HCT116 (cell line): ENCODE data around the gene MALSU1. TPM values are rescaled to one million over a fixed set of nuclear protein-coding genes. Genes with fewer than 3 reads are reported as not detected.

Experiments used
- ATAC-seq: fragments of 200-7000 bp; cut with Tn5 transposase; 2 replicates; pipeline ENCODE4 v1.9.1; 2020; ENCODE audit warnings: mild to moderate bottlenecking, moderate library complexity
- BruUV-seq: library from RNA; stranded (reverse); fragments of 400-500 nt; replicated peaks from 2 replicates; lab custom pipeline; 2021; lab: Mats Ljungman, UMichigan
- CTCF ChIA-PET: fragments of 300-600 bp; sonication (Branson Sonifier 250); formaldehyde crosslinking; loops from one replicate; lab custom pipeline; 2021; ENCODE audit warnings: antibody characterized with exemption; lab: Charles Lee
- POLR2A ChIA-PET: fragments of 300-600, 350-600 bp; sonication (Branson Sonifier 250); formaldehyde crosslinking; loops from one replicate; lab custom pipeline; 2021; ENCODE audit warnings: antibody characterized with exemption; lab: Charles Lee
- RAD21 ChIA-PET, 2 experiments: fragments of 300-600 bp; sonication (Branson Sonifier 250); formaldehyde crosslinking; loops; one replicate each; lab custom pipeline; 2023; ENCODE audit warnings: low total read pairs in 2 of 2; ENCODE audit not compliant: uncharacterized antibody in 2 of 2, unreplicated experiment in 2 of 2, low non-redundant PET in 1 of 2; lab: Charles Lee
- DNase-seq: peaks from one replicate; pipeline ENCODE4 v3.0.0-alpha.2; 2010; ENCODE audit warnings: low read depth, low spot score
- H2AFZ ChIP-seq: fragments of 200-600 bp; shearing (Covaris generic), sonication (generic); 2 replicates; pipeline ENCODE4 v1.6.1; 2017; ENCODE audit warnings: low read depth, mixed run types, mixed read lengths, antibody characterized with exemption, low read length; ENCODE audit not compliant: poor library complexity, severe bottlenecking
- H3K27ac ChIP-seq: 2 replicates; pipeline ENCODE4 v1.5.1; 2012; ENCODE audit warnings: low read depth, low read length
- H3K27me3 ChIP-seq: fragments of 200-600 bp; sonication (generic); 2 replicates; pipeline ENCODE4 v1.6.1; 2016; ENCODE audit warnings: mixed run types, low read length, mixed read lengths; ENCODE audit not compliant: insufficient read depth
- H3K36me3 ChIP-seq, 2 experiments: fragments of 200-500 bp in 1 of 2; fragments of 200-600 bp in 1 of 2; sonication (Bioruptor generic) in 1 of 2; sonication (generic) in 1 of 2; 2 replicates each; pipeline versions ENCODE4 v1.5.1 to v1.6.1; 2014 to 2016; ENCODE audit warnings: low read length in 2 of 2, inconsistent platforms in 1 of 2, mixed read lengths in 1 of 2, mixed run types in 1 of 2; ENCODE audit not compliant: insufficient read depth in 2 of 2, control insufficient read depth in 1 of 2
- H3K4me1 ChIP-seq, 2 experiments: fragments of 200-600 bp in 1 of 2; sonication (generic) in 1 of 2; 2 replicates each; pipeline versions ENCODE4 v1.5.1 to v1.6.1; 2012 to 2017; ENCODE audit warnings: low read length in 2 of 2, inconsistent platforms in 1 of 2, mild to moderate bottlenecking in 1 of 2, mixed read lengths in 1 of 2, mixed run types in 1 of 2, moderate library complexity in 1 of 2; ENCODE audit not compliant: insufficient read depth in 2 of 2, control insufficient read depth in 1 of 2
- H3K4me2 ChIP-seq: fragments of 200-600 bp; sonication (generic); 2 replicates; pipeline ENCODE4 v1.6.1; 2017; ENCODE audit warnings: mixed run types, low read length, mixed read lengths
- H3K4me3 ChIP-seq, 2 experiments: fragments of 200-600 bp in 1 of 2; sonication (generic) in 1 of 2; replicated peaks in 1 of 2; 2 replicates each; pipeline ENCODE4 v1.5.1; 2011 to 2016; ENCODE audit warnings: low read length in 2 of 2, control low read depth in 1 of 2, low read depth in 1 of 2, mild to moderate bottlenecking in 1 of 2, mixed read lengths in 1 of 2, mixed run types in 1 of 2
- H3K79me2 ChIP-seq: fragments of 200-600 bp; sonication (generic); 2 replicates; pipeline ENCODE4 v1.6.1; 2017; ENCODE audit warnings: mild to moderate bottlenecking, mixed run types, low read length, moderate library complexity, mixed read lengths; ENCODE audit not compliant: insufficient read depth
- H3K9ac ChIP-seq: fragments of 200-600 bp; sonication (generic); 2 replicates; pipeline ENCODE4 v1.6.1; 2016; ENCODE audit warnings: low read length, mixed read lengths
- H3K9me2 ChIP-seq: fragments of 200-600 bp; sonication (generic), shearing (Covaris generic); 2 replicates; pipeline ENCODE4 v1.6.1; 2017; ENCODE audit warnings: mixed run types, mild to moderate bottlenecking, moderate library complexity; ENCODE audit not compliant: insufficient read depth
- H3K9me3 ChIP-seq, 2 experiments: fragments of 200-500 bp in 1 of 2; fragments of 200-600 bp in 1 of 2; sonication (Bioruptor generic) in 1 of 2; sonication (generic) in 1 of 2; 2 replicates each; pipeline ENCODE4 v1.6.1; 2014 to 2017; ENCODE audit warnings: low read length in 2 of 2, mixed read lengths in 2 of 2, inconsistent platforms in 1 of 2, low read depth in 1 of 2, mild to moderate bottlenecking in 1 of 2, mixed run types in 1 of 2, moderate library complexity in 1 of 2; ENCODE audit not compliant: control insufficient read depth in 1 of 2, insufficient read depth in 1 of 2
- H4K20me1 ChIP-seq: fragments of 200-600 bp; sonication (generic), shearing (Covaris generic); 2 replicates; pipeline ENCODE4 v1.6.1; 2017; ENCODE audit warnings: mixed run types, mild to moderate bottlenecking, moderate library complexity; ENCODE audit not compliant: insufficient read depth
- CBX3 ChIP-seq: IDR thresholded peaks from 2 replicates; pipeline ENCODE4 v1.6.1; 2012; ENCODE audit warnings: low read depth
- CEBPB ChIP-seq: IDR thresholded peaks from 2 replicates; pipeline ENCODE4 v1.6.1; 2012; ENCODE audit warnings: low read depth
- EGR1 ChIP-seq: IDR thresholded peaks from 2 replicates; pipeline ENCODE4 v1.6.1; 2012; ENCODE audit warnings: low read depth
- ELF1 ChIP-seq: IDR thresholded peaks from 2 replicates; pipeline ENCODE4 v1.6.1; 2012; ENCODE audit warnings: low read depth, borderline replicate concordance
- EZH2 ChIP-seq: fragments of 200-600 bp; sonication (generic); IDR thresholded peaks from 2 replicates; pipeline ENCODE4 v1.6.1; 2017; ENCODE audit warnings: antibody characterized with exemption, mixed run types
- JUND ChIP-seq: IDR thresholded peaks from 2 replicates; pipeline ENCODE4 v1.6.1; 2012
- MAX ChIP-seq: IDR thresholded peaks from 2 replicates; pipeline ENCODE4 v1.6.1; 2012
- POLR2A ChIP-seq: IDR thresholded peaks from 2 replicates; pipeline ENCODE4 v1.7.0; 2011; ENCODE audit warnings: borderline replicate concordance; ENCODE audit not compliant: insufficient read depth, insufficient read length; ENCODE audit errors: extremely low read depth
- POLR2AphosphoS5 ChIP-seq: IDR thresholded peaks from 2 replicates; pipeline ENCODE4 v1.6.1; 2011; ENCODE audit warnings: mild to moderate bottlenecking, low read depth, low read length, moderate library complexity
- RAD21 ChIP-seq: IDR thresholded peaks from 2 replicates; pipeline ENCODE4 v1.6.1; 2012; ENCODE audit warnings: low read depth, mild to moderate bottlenecking
- SP1 ChIP-seq: IDR thresholded peaks from 2 replicates; pipeline ENCODE4 v1.6.1; 2012; ENCODE audit warnings: low read depth
- SRF ChIP-seq: IDR thresholded peaks from 2 replicates; pipeline ENCODE4 v1.6.1; 2012; ENCODE audit warnings: low read depth
- TCF7L2 ChIP-seq: IDR thresholded peaks from 2 replicates; pipeline ENCODE4 v1.7.0; 2011; ENCODE audit warnings: borderline replicate concordance, inconsistent platforms; ENCODE audit not compliant: insufficient read depth, insufficient read length; ENCODE audit errors: extremely low read depth
- YY1 ChIP-seq: IDR thresholded peaks from 2 replicates; pipeline ENCODE4 v1.6.1; 2011; ENCODE audit warnings: low read length, low read depth, moderate library complexity, mild to moderate bottlenecking; ENCODE audit not compliant: insufficient replicate concordance; ENCODE audit errors: extremely low read depth
- ZFX ChIP-seq: fragments of 450-650 bp; IDR thresholded peaks from 2 replicates; pipeline ENCODE4 v1.6.1; 2017
- ZNF274 ChIP-seq: fragments of 200-500 bp; sonication (Bioruptor generic); IDR thresholded peaks from 2 replicates; pipeline ENCODE4 v1.6.1; 2014; ENCODE audit warnings: mild to moderate bottlenecking, low read depth, low read length, inconsistent platforms
- intact Hi-C: fragments of 100-400 bp; cut with micrococcal nuclease; formaldehyde crosslinking; loops from 2 replicates; pipeline ENCODE4 v1.10.0; 2022
- total RNA-seq: library from RNA; stranded (reverse); gene quantifications from one replicate; pipeline ENCODE4 v1.2.1, GENCODE V29; 2021; ENCODE audit not compliant: unreplicated experiment
- TF ChIP-seq, protein P1 (sequence below): IDR thresholded peaks from 2 replicates; pipeline ENCODE4 v1.6.1; 2011; ENCODE audit warnings: mild to moderate bottlenecking, low read length, moderate library complexity; ENCODE audit not compliant: insufficient replicate concordance; ENCODE audit errors: extremely low read depth
- TF ChIP-seq, protein P2 (sequence below): IDR thresholded peaks from 2 replicates; pipeline ENCODE4 v1.6.1; 2012; ENCODE audit warnings: low read depth

The MALSU1 gene
- total RNA-seq, 1 experiment from 2014 or later = 105 TPM

DNA sequence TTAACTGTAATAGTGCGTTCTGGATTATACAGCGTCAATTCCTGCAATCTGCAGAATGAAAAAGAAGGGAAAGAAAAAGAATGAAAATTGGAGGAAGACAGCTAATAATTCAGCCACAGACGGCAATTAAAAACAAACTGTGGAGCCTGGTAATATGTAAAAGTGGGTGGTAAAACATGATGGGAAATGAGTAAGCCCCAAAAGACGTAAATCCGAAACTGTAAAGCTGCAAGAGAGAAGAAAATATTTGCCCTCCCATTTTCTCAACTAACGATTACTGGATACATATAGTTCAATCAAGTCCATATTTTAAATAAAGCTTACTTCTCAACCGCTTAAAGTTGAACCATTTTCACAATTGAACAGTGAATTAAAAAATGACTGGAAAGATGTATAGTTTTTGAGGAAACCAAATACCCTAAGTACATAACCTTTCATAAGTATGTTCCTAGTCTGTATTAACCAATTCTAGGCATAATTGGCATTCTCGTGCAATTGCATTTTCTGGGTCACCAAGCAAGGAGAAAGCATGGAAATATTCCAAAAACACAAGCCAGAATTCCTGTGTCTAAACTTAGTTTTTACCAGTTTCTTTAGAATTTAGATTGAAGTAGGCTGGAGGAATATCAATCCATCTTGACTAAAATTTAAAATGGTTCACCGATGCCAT, 44.8 kb downstream of the MALSU1 start:
- no peak overlapping the region for H3K9ac ChIP-seq
- intact Hi-C loops = no loop called here
- CTCF ChIA-PET = interaction anchor here (1.0 kb wide), 1 partner anchor 68 kb away, joined by 3 read pairs; no protein-coding TSS in a partner anchor
- H3K36me3 ChIP-seq = peaks cover 23 to 58% of the 10 kb centered on the region in 2 experiments
- no peak for ATAC-seq
- POLR2A ChIA-PET = no interaction called here
- TF ChIP-seq CBX3 = no peak
- TF ChIP-seq TCF7L2 = no peak
- no peak for TF ChIP-seq ELF1
- TF ChIP-seq, protein P1, sequence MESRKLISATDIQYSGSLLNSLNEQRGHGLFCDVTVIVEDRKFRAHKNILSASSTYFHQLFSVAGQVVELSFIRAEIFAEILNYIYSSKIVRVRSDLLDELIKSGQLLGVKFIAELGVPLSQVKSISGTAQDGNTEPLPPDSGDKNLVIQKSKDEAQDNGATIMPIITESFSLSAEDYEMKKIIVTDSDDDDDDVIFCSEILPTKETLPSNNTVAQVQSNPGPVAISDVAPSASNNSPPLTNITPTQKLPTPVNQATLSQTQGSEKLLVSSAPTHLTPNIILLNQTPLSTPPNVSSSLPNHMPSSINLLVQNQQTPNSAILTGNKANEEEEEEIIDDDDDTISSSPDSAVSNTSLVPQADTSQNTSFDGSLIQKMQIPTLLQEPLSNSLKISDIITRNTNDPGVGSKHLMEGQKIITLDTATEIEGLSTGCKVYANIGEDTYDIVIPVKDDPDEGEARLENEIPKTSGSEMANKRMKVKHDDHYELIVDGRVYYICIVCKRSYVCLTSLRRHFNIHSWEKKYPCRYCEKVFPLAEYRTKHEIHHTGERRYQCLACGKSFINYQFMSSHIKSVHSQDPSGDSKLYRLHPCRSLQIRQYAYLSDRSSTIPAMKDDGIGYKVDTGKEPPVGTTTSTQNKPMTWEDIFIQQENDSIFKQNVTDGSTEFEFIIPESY = no peak
- TF ChIP-seq POLR2A = no peak
- TF ChIP-seq MAX = no peak
- TF ChIP-seq ZNF274 = no peak
- TF ChIP-seq YY1 = no peak
- TF ChIP-seq JUND = no peak
- no peak for TF ChIP-seq ZFX
- no peak for TF ChIP-seq CEBPB
- no peak for TF ChIP-seq POLR2AphosphoS5
- TF ChIP-seq SRF = no peak
- no peak for TF ChIP-seq SP1
- TF ChIP-seq, protein P2, sequence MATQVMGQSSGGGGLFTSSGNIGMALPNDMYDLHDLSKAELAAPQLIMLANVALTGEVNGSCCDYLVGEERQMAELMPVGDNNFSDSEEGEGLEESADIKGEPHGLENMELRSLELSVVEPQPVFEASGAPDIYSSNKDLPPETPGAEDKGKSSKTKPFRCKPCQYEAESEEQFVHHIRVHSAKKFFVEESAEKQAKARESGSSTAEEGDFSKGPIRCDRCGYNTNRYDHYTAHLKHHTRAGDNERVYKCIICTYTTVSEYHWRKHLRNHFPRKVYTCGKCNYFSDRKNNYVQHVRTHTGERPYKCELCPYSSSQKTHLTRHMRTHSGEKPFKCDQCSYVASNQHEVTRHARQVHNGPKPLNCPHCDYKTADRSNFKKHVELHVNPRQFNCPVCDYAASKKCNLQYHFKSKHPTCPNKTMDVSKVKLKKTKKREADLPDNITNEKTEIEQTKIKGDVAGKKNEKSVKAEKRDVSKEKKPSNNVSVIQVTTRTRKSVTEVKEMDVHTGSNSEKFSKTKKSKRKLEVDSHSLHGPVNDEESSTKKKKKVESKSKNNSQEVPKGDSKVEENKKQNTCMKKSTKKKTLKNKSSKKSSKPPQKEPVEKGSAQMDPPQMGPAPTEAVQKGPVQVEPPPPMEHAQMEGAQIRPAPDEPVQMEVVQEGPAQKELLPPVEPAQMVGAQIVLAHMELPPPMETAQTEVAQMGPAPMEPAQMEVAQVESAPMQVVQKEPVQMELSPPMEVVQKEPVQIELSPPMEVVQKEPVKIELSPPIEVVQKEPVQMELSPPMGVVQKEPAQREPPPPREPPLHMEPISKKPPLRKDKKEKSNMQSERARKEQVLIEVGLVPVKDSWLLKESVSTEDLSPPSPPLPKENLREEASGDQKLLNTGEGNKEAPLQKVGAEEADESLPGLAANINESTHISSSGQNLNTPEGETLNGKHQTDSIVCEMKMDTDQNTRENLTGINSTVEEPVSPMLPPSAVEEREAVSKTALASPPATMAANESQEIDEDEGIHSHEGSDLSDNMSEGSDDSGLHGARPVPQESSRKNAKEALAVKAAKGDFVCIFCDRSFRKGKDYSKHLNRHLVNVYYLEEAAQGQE = no peak
- no peak for TF ChIP-seq EGR1
- TF ChIP-seq EZH2 = no peak
- no peak for TF ChIP-seq RAD21
- H3K9me2 ChIP-seq = no peaks in the 10 kb centered on the region
- no peak overlapping the region for H3K4me3 ChIP-seq
- H3K9me3 ChIP-seq = no peaks in the 10 kb centered on the region
- H3K27me3 ChIP-seq = no peaks in the 10 kb centered on the region
- H3K4me2 ChIP-seq = no peak overlapping the region
- peaks cover 27 to 37% of the 10 kb centered on the region in 2 experiments for H3K4me1 ChIP-seq
- H2AFZ ChIP-seq = no peak overlapping the region
- peaks cover 15% of the 10 kb centered on the region; the same call in 1 of the 2 replicates for H3K79me2 ChIP-seq
- no peak overlapping the region for H3K27ac ChIP-seq
- RAD21 ChIA-PET = interaction anchor here in 1 of 2 experiments (0.5 kb wide), 1 partner anchor 63 kb away, joined by 4 read pairs; no protein-coding TSS in a partner anchor
- no peaks in the 10 kb centered on the region for H4K20me1 ChIP-seq
- BruUV-seq = no TSS peak
- DNase-seq = no peak
